Right atrium auricular region (tissue), 2 donors: ENCODE results near the gene SON. TPM values are rescaled to one million over a fixed set of nuclear protein-coding genes. Genes with fewer than 3 reads are reported as not detected.

Experiments used
- DNase-seq: peaks from one replicate; pipeline ENCODE4 v3.0.0-alpha.2; 2019; ENCODE audit warnings: low spot score
- H3K27ac ChIP-seq, 2 donors: fragments of 200-600 bp; sonication (generic); 1 replicate in 1 of 2; 2 replicates in 1 of 2; pipeline ENCODE4 v1.5.1; 2016 to 2019
- H3K27me3 ChIP-seq, 2 donors: fragments of 200-600 bp; sonication (generic); one replicate each; pipeline versions ENCODE4 v1.5.1 to v1.6.0; 2017 to 2019
- H3K36me3 ChIP-seq: fragments of 200-600 bp; sonication (generic); one replicate; pipeline ENCODE4 v1.5.1; 2016
- H3K4me1 ChIP-seq, 2 donors: fragments of 200-600 bp; sonication (generic); one replicate each; pipeline versions ENCODE4 v1.5.1 to v1.6.0; 2017 to 2019
- H3K4me3 ChIP-seq, 2 donors: fragments of 200-600 bp; sonication (generic); 1 replicate in 1 of 2; 2 replicates in 1 of 2; pipeline ENCODE4 v1.5.1; 2017 to 2019; ENCODE audit warnings: mild to moderate bottlenecking in 1 of 2, moderate library complexity in 1 of 2
- H3K9me3 ChIP-seq, 2 donors: fragments of 200-600 bp; sonication (generic); one replicate each; pipeline ENCODE4 v1.5.1; 2019
- CTCF ChIP-seq, 2 donors: fragments of 200-600 bp; sonication (generic); IDR thresholded peaks; one replicate each; pipeline ENCODE4 v1.5.1; 2019; ENCODE audit warnings: antibody characterized with exemption in 2 of 2
- total RNA-seq, 2 donors: library from RNA; depleted of rRNA; stranded (reverse); fragments of >200 nt; gene quantifications; one replicate each; pipeline ENCODE4 v1.1.0, GENCODE V29; 2016

The SON gene
- total RNA-seq, 2 donors from 2014 or later = 105 to 189 TPM

GRCh38 chr21:33510826-33511225, 32.0 kb upstream of the SON start:
- Histone ChIP-seq H3K36me3 (peaks cover 56% of the 10 kb centered on the region), H3K4me3 (no peak overlapping the region), H3K9me3 (no peaks in the 10 kb centered on the region), H3K4me1 (no peaks in the 10 kb centered on the region), H3K27me3 (no peaks in the 10 kb centered on the region), H3K27ac (no peak overlapping the region)
- DNase-seq = no peak
- no peak for TF ChIP-seq CTCF (IDR thresholded peaks at IDR 0.05)

- H3K27me3 ChIP-seq = no peaks in the 10 kb centered on the region
- DNase-seq = no peak
- H3K9me3 ChIP-seq = no peaks in the 10 kb centered on the region
- H3K27ac ChIP-seq = no peak overlapping the region
- H3K4me3 ChIP-seq = no peak overlapping the region
- H3K4me1 ChIP-seq = no peaks in the 10 kb centered on the region
- TF ChIP-seq CTCF (IDR thresholded peaks at IDR 0.05) = no peak
- H3K36me3 ChIP-seq = peaks cover 63% of the 10 kb centered on the region
These were observed 31.2 kb upstream of the SON start for GRCh38 chr21:33511639-33512038.

- no peak for TF ChIP-seq CTCF (IDR thresholded peaks at IDR 0.05)
- Histone ChIP-seq H3K4me3 (no peak overlapping the region), H3K36me3 (peaks cover 71% of the 10 kb centered on the region)
These were observed 30.4 kb upstream of the SON start for GRCh38 chr21:33512481-33512880.

GRCh38 chr21:33514229-33514628, 28.6 kb upstream of the SON start:
- no peak for DNase-seq
- Histone ChIP-seq H3K9me3 (no peaks in the 10 kb centered on the region), H3K27ac (no peak overlapping the region), H3K36me3 (peaks cover 86% of the 10 kb centered on the region), H3K27me3 (no peaks in the 10 kb centered on the region), H3K4me3 (no peak overlapping the region), H3K4me1 (no peaks in the 10 kb centered on the region)
- TF ChIP-seq CTCF (IDR thresholded peaks at IDR 0.05) = no peak

More at GRCh38 chr21:33512481-33512880, 30.4 kb upstream of the SON start:
- H3K27me3 ChIP-seq = no peaks in the 10 kb centered on the region
- H3K9me3 ChIP-seq = no peaks in the 10 kb centered on the region
- DNase-seq = no peak
- H3K4me1 ChIP-seq = no peaks in the 10 kb centered on the region
- no peak overlapping the region for H3K27ac ChIP-seq

- no peaks in the 10 kb centered on the region for H3K4me1 ChIP-seq
- no peak overlapping the region for H3K27ac ChIP-seq
- no peak for TF ChIP-seq CTCF (IDR thresholded peaks at IDR 0.05)
- H3K27me3 ChIP-seq = no peaks in the 10 kb centered on the region
- H3K9me3 ChIP-seq = no peaks in the 10 kb centered on the region
- no peak for DNase-seq
- H3K36me3 ChIP-seq = peaks cover 74% of the 10 kb centered on the region
- H3K4me3 ChIP-seq = no peak overlapping the region
These were observed 23.9 kb upstream of the SON start for GRCh38 chr21:33518899-33519298.

DNA sequence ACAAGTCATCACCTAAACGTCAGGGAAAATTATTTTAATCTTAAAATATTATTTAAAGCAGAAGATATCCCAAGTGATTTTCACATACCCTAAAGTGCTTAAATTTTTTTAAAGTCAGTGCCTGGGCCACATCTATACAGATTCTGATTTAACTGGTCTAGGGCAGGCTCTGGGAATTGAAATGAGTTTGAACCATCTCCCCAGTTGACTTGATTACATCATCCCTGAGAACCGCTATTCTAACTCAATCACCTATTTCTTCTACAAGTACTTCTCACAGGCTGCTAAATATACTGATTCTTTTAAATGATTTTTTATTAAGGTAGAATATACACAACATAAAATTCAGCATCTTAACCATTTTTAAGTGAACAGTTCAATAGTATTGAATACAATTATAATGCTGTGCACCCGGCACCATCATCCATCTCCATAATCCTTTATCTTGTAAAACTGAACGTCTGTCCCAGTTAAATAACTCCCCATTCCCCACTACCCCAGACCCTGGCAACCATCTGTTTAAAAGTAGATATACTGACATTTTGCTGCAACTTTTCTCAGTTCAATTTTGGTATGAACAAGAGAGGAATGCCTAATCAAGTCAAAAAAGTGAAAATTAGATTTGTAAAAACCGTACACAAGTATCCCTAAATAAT, 20.4 kb upstream of the SON start:
- Histone ChIP-seq H3K36me3 (peaks cover 59% of the 10 kb centered on the region), H3K27me3 (no peaks in the 10 kb centered on the region), H3K9me3 (no peaks in the 10 kb centered on the region), H3K4me1 (no peaks in the 10 kb centered on the region), H3K4me3 (no peak overlapping the region), H3K27ac (no peak overlapping the region)
- no peak for DNase-seq
- TF ChIP-seq CTCF (IDR thresholded peaks at IDR 0.05) = no peak
